H1 (cell line): ENCODE data around the gene VAV2. TPM values are rescaled to one million over a fixed set of nuclear protein-coding genes. Genes with fewer than 3 reads are reported as not detected.

ENCODE experiments used
- CTCF ChIA-PET: fragments of 300-600 bp; sonication (Branson Sonifier 250); formaldehyde crosslinking; loops from one replicate; lab custom pipeline; 2021; ENCODE audit not compliant: partially characterized antibody; lab: Charles Lee
- POLR2A ChIA-PET: fragments of 300-600 bp; sonication (Branson Sonifier 250); formaldehyde crosslinking; loops from one replicate; lab custom pipeline; 2021; ENCODE audit warnings: inconsistent platforms; ENCODE audit not compliant: partially characterized antibody; lab: Charles Lee
- DNase-seq, 2 experiments: peaks; one replicate each; pipeline versions ENCODE4 v3.0.0 to v3.0.0-alpha.2; 2010 to 2022; ENCODE audit warnings: low spot score in 2 of 2, low read depth in 1 of 2, mixed read lengths in 1 of 2
- FAIRE-seq: peaks from 2 replicates; lab custom pipeline; 2011; peaks lifted over from hg19 to GRCh38; lab: Jason Lieb, UNC
- H2AFZ ChIP-seq: 2 replicates; pipeline ENCODE4 v1.8.1; 2012; ENCODE audit warnings: low read length, inconsistent platforms
- H2AK5ac ChIP-seq: 2 replicates; pipeline ENCODE4 v1.6.1; 2013; ENCODE audit warnings: low read depth, low read length
- H2BK120ac ChIP-seq: replicated peaks from 2 replicates; pipeline ENCODE3; 2013; ENCODE audit warnings: low read depth, low read length, inconsistent platforms
- H2BK12ac ChIP-seq: 2 replicates; pipeline ENCODE4 v1.6.1; 2013; ENCODE audit warnings: low read depth, low read length
- H2BK15ac ChIP-seq: 2 replicates; pipeline ENCODE4 v1.6.1; 2013; ENCODE audit warnings: low read length
- H2BK20ac ChIP-seq: 2 replicates; pipeline ENCODE4 v1.6.1; 2013; ENCODE audit warnings: low read length
- H2BK5ac ChIP-seq: 2 replicates; pipeline ENCODE4 v1.6.1; 2013; ENCODE audit warnings: low read depth, low read length
- H3K14ac ChIP-seq: 2 replicates; pipeline ENCODE4 v1.6.1; 2013; ENCODE audit warnings: inconsistent platforms; ENCODE audit not compliant: insufficient read length
- H3K18ac ChIP-seq: 2 replicates; pipeline ENCODE4 v1.6.1; 2013; ENCODE audit warnings: low read length; ENCODE audit errors: extremely low read depth
- H3K23ac ChIP-seq: 2 replicates; pipeline ENCODE4 v1.6.1; 2013; ENCODE audit warnings: inconsistent platforms; ENCODE audit not compliant: insufficient read length
- H3K23me2 ChIP-seq: 2 replicates; pipeline ENCODE4 v1.6.1; 2013; ENCODE audit warnings: low read depth, low read length
- H3K27ac ChIP-seq: 2 replicates; pipeline ENCODE4 v1.6.1; 2011; ENCODE audit warnings: low read depth, low read length, inconsistent platforms
- H3K27me3 ChIP-seq, 4 experiments: replicated peaks in 1 of 4; 1 replicate in 1 of 4; 2 replicates in 3 of 4; pipeline versions ENCODE4 v1.6.1 to v1.8.1; 2011 to 2013; ENCODE audit warnings: low read length in 3 of 4, mild to moderate bottlenecking in 3 of 4, inconsistent platforms in 2 of 4, mixed read lengths in 2 of 4, moderate library complexity in 1 of 4; ENCODE audit not compliant: control insufficient read depth in 3 of 4, insufficient read depth in 3 of 4; ENCODE audit errors: extremely low read depth in 1 of 4
- H3K36me3 ChIP-seq, 4 experiments: 2 replicates each; pipeline versions ENCODE4 v1.6.1 to v1.8.1; 2011 to 2013; ENCODE audit warnings: mild to moderate bottlenecking in 4 of 4, low read length in 3 of 4, moderate library complexity in 2 of 4, control low read depth in 1 of 4, inconsistent platforms in 1 of 4; ENCODE audit not compliant: insufficient read depth in 4 of 4, control insufficient read depth in 2 of 4
- H3K4ac ChIP-seq: replicated peaks from 2 replicates; pipeline ENCODE3; 2013; ENCODE audit warnings: low read length, low read depth, mixed read lengths, inconsistent platforms; ENCODE audit not compliant: insufficient read length
- H3K4me1 ChIP-seq, 4 experiments: replicated peaks in 1 of 4; 1 replicate in 1 of 4; 2 replicates in 3 of 4; pipeline versions ENCODE4 v1.6.1 to v1.8.1; 2011 to 2013; ENCODE audit warnings: low read length in 3 of 4, inconsistent platforms in 2 of 4, mixed read lengths in 1 of 4; ENCODE audit not compliant: insufficient read depth in 4 of 4, control insufficient read depth in 3 of 4
- H3K4me2 ChIP-seq, 2 experiments: 2 replicates each; pipeline versions ENCODE4 v1.6.1 to v1.8.1; 2011 to 2013; ENCODE audit warnings: low read depth in 2 of 2, low read length in 2 of 2, control low read depth in 1 of 2, inconsistent platforms in 1 of 2, mild to moderate bottlenecking in 1 of 2; ENCODE audit not compliant: insufficient read depth in 1 of 2
- H3K4me3 ChIP-seq, 4 experiments: fragments of 200-600, 300-600 bp in 1 of 4; sonication (generic), shearing (Covaris generic), sonication (Bioruptor Twin) in 1 of 4; 2 replicates each; pipeline versions ENCODE4 v1.5.1 to v1.8.1; 2011 to 2016; ENCODE audit warnings: low read length in 4 of 4, low read depth in 3 of 4, control low read depth in 2 of 4, inconsistent platforms in 2 of 4, mild to moderate bottlenecking in 2 of 4, mixed read lengths in 1 of 4, moderate library complexity in 1 of 4; ENCODE audit not compliant: insufficient read depth in 2 of 4; ENCODE audit errors: extremely low read depth in 1 of 4
- H3K56ac ChIP-seq: replicated peaks from 2 replicates; pipeline ENCODE3; 2013; ENCODE audit warnings: low read depth, mild to moderate bottlenecking, mixed read lengths, low read length, inconsistent platforms; ENCODE audit not compliant: insufficient read length
- H3K79me1 ChIP-seq: 2 replicates; pipeline ENCODE4 v1.6.1; 2013; ENCODE audit warnings: low read depth, low read length, control low read depth
- H3K79me2 ChIP-seq, 2 experiments: 2 replicates each; pipeline versions ENCODE4 v1.6.1 to v1.8.1; 2012 to 2013; ENCODE audit warnings: low read length in 2 of 2, mild to moderate bottlenecking in 2 of 2, inconsistent platforms in 1 of 2; ENCODE audit not compliant: insufficient read depth in 2 of 2, control insufficient read depth in 1 of 2
- H3K9ac ChIP-seq, 4 experiments: replicated peaks in 1 of 4; 1 replicate in 1 of 4; 2 replicates in 3 of 4; pipeline versions ENCODE4 v1.6.1 to v1.8.1; 2011 to 2013; ENCODE audit warnings: low read depth in 3 of 4, low read length in 3 of 4, control low read depth in 2 of 4, mild to moderate bottlenecking in 2 of 4, moderate library complexity in 2 of 4, inconsistent platforms in 1 of 4; ENCODE audit errors: extremely low read depth in 1 of 4
- H3K9me3 ChIP-seq, 2 experiments: 2 replicates each; pipeline versions ENCODE4 v1.6.1 to v1.8.1; 2012 to 2013; ENCODE audit warnings: mild to moderate bottlenecking in 2 of 2, moderate library complexity in 2 of 2, control low read depth in 1 of 2, inconsistent platforms in 1 of 2, low read depth in 1 of 2, low read length in 1 of 2, mixed read lengths in 1 of 2; ENCODE audit not compliant: insufficient read depth in 2 of 2
- H4K20me1 ChIP-seq, 2 experiments: replicated peaks in 1 of 2; 2 replicates each; pipeline versions ENCODE3 to v1.8.1; 2011 to 2013; ENCODE audit warnings: inconsistent platforms in 2 of 2, low read length in 2 of 2, mild to moderate bottlenecking in 1 of 2; ENCODE audit not compliant: insufficient read depth in 2 of 2, control insufficient read depth in 1 of 2
- H4K5ac ChIP-seq: 2 replicates; pipeline ENCODE4 v1.6.1; 2013; ENCODE audit warnings: low read length, low read depth, mixed read lengths, inconsistent platforms; ENCODE audit not compliant: insufficient read length
- H4K8ac ChIP-seq: 2 replicates; pipeline ENCODE4 v1.8.0; 2013; ENCODE audit warnings: mild to moderate bottlenecking, moderate library complexity, low read length, inconsistent platforms; ENCODE audit not compliant: insufficient read depth; ENCODE audit errors: extremely low read depth
- H4K91ac ChIP-seq: replicated peaks from 2 replicates; pipeline ENCODE3; 2013; ENCODE audit warnings: low read length, mixed read lengths, inconsistent platforms; ENCODE audit not compliant: insufficient read length
- CREB1 ChIP-seq: IDR thresholded peaks from 2 replicates; pipeline ENCODE4 v1.6.1; 2012; ENCODE audit warnings: inconsistent platforms
- CTCF ChIP-seq, 3 experiments: IDR thresholded peaks; 1 replicate in 2 of 3; 2 replicates in 1 of 3; pipeline versions ENCODE4 v1.5.1 to v1.6.1; 2011; ENCODE audit warnings: low read length in 3 of 3, mild to moderate bottlenecking in 3 of 3, inconsistent platforms in 2 of 3, low read depth in 1 of 3, moderate library complexity in 1 of 3; ENCODE audit not compliant: insufficient read depth in 1 of 3; ENCODE audit errors: control extremely low read depth in 1 of 3
- NANOG ChIP-seq: IDR thresholded peaks from 2 replicates; pipeline ENCODE4 v1.6.1; 2011; ENCODE audit warnings: low read length, low read depth, mild to moderate bottlenecking, inconsistent platforms; ENCODE audit not compliant: insufficient read depth, poor library complexity, severe bottlenecking
- RBBP5 ChIP-seq: IDR thresholded peaks from 2 replicates; pipeline ENCODE4 v1.7.1; 2012; ENCODE audit warnings: low read depth, mild to moderate bottlenecking, inconsistent platforms, low read length, moderate library complexity, borderline replicate concordance
- SUZ12 ChIP-seq: fragments of 200-600 bp; sonication (generic); IDR thresholded peaks from 2 replicates; pipeline ENCODE4 v1.6.1; 2012; ENCODE audit warnings: mild to moderate bottlenecking, inconsistent platforms, low read length, moderate library complexity, mixed read lengths
- TAF1 ChIP-seq: IDR thresholded peaks from 2 replicates; pipeline ENCODE4 v1.6.1; 2011; ENCODE audit warnings: mild to moderate bottlenecking, low read depth, low read length
- TAF7 ChIP-seq: optimal IDR thresholded peaks from 2 replicates; pipeline ENCODE3; 2011; ENCODE audit warnings: low read depth, mild to moderate bottlenecking, inconsistent platforms, low read length, moderate library complexity, borderline replicate concordance
- WGBS, 2 experiments: shearing (Covaris generic) in 1 of 2; methylation state at CpG; one replicate each; pipeline versions ENCODE4 v1.1.6 to v1.1.7; 2013 to 2015; ENCODE audit warnings: low lambda C conversion rate in 2 of 2, mixed read lengths in 2 of 2, inconsistent platforms in 1 of 2, low coverage in 1 of 2, missing lambda C conversion rate in 1 of 2; ENCODE audit not compliant: insufficient replicate concordance in 2 of 2, insufficient coverage in 1 of 2, insufficient read length in 1 of 2; ENCODE audit errors: extremely low coverage in 1 of 2, missing lambda C conversion rate in 1 of 2; 5-methylcytosine and 5-hydroxymethylcytosine counted together
- polyA plus RNA-seq, 7 experiments: library from polyadenylated mRNA; depleted of rRNA in 3 of 7; stranded (reverse) in 5 of 7; unstranded in 2 of 7; fragments of >200 nt in 5 of 7; fragments of 200-250 nt in 2 of 7; gene quantifications; 1 replicate in 5 of 7; 2 replicates in 1 of 7; 4 replicates in 1 of 7; pipeline versions ENCODE4 v1.2.1 to v1.2.3, GENCODE V29; 2011 to 2013; ENCODE audit warnings: missing spikeins in 2 of 7, mixed read lengths in 2 of 7
- total RNA-seq: library from RNA; stranded (reverse); fragmentation: NEBNext Ultra II Directional; extraction: Animal tissue kit (Norgen Biotek cat#: 25700); gene quantifications from 2 replicates; pipeline ENCODE4 v1.2.1, GENCODE V29; 2021
- TF ChIP-seq, protein P1 (sequence below): IDR thresholded peaks from 2 replicates; pipeline ENCODE4 v1.6.1; 2012; ENCODE audit warnings: inconsistent platforms

The VAV2 gene
- total and polyA plus RNA-seq, 2 of the 8 experiments (the other 6 are each of a cell fraction or from before 2014, with no cell fraction given), result 13.6 to 37.6 TPM

GRCh38 chr9:133750982-133751649, 241.0 kb downstream of the VAV2 start:
- Histone ChIP-seq H3K9ac (no peak overlapping the region), H3K36me3 (no peaks in the 10 kb centered on the region), H3K27me3 (no peaks in the 10 kb centered on the region; a peak in 1 of 7 replicates), H3K14ac (no peak overlapping the region), H2BK20ac (no peak overlapping the region), H3K23ac (no peak overlapping the region), H4K20me1 (no peaks in the 10 kb centered on the region), H3K4me2 (no peak overlapping the region), H3K79me2 (no peaks in the 10 kb centered on the region), H3K27ac (no peak overlapping the region), H3K9me3 (peaks cover 0 to 12% of the 10 kb centered on the region in 2 experiments; a peak in 2 of 4 replicates), H2AFZ (no peak overlapping the region), H2BK12ac (no peak overlapping the region), H2AK5ac (no peak overlapping the region), H3K4me3 (no peak overlapping the region), H3K23me2 (no peaks in the 10 kb centered on the region), H4K91ac (no peak overlapping the region), H3K79me1 (no peaks in the 10 kb centered on the region), H4K5ac (no peak overlapping the region), H3K4ac (no peak overlapping the region), H2BK5ac (no peak overlapping the region), H2BK15ac (no peak overlapping the region; the same call in 1 of the 2 replicates), H3K56ac (no peak overlapping the region), H3K18ac (no peak overlapping the region)
- POLR2A ChIA-PET, result no interaction called here
- DNase-seq, result peak in 1 of 2 experiments; percentile 33
- WGBS, 2 experiments, result 78% methylated on average over 9 of the region's 9 CpGs; no CpG with 5 or more reads in 1 of the 2 experiments
- CTCF ChIA-PET, result interaction anchor here (0.6 to 5.2 kb wide), 6 partner anchors 10 to 1063 kb away, joined by 3 to 39 read pairs (median 5); partner anchors contain the start of gene SARDH
- TF ChIP-seq, protein P1, sequence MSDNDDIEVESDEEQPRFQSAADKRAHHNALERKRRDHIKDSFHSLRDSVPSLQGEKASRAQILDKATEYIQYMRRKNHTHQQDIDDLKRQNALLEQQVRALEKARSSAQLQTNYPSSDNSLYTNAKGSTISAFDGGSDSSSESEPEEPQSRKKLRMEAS, result no peak
- no peak for TF ChIP-seq CTCF (IDR thresholded peaks at IDR 0.05; ENCODE audit: control extremely low read depth in 1 of 3, insufficient read depth in 1 of 3, low read depth in 1 of 3, low read length in 3 of 3)
- TF ChIP-seq NANOG, result no peak
- TF ChIP-seq SUZ12, result no peak
- TF ChIP-seq TAF1, result no peak
- TF ChIP-seq TAF7, result no peak
- TF ChIP-seq RBBP5, result no peak
- TF ChIP-seq CREB1, result no peak
- TF ChIP-seq, all 59 proteins: peak for 0
- Histone ChIP-seq H3K4me1 (no peaks in the 10 kb centered on the region), H2BK120ac (no peak overlapping the region), H4K8ac (no peak overlapping the region)
- FAIRE-seq, result no peak
